HepG2 (cell line): ENCODE measurements around the gene TRIO. TPM values are rescaled to one million over a fixed set of nuclear protein-coding genes. Genes with fewer than 3 reads are reported as not detected.

Experiments
- ATAC-seq: fragments of 200-7000 bp; cut with Tn5 transposase; 3 replicates; pipeline ENCODE4 v1.9.1; 2020; ENCODE audit warnings: mild to moderate bottlenecking, moderate library complexity
- BruUV-seq: library from RNA; stranded (reverse); fragments of 400-500 nt; replicated peaks from 2 replicates; lab custom pipeline; 2021; lab: Mats Ljungman, UMichigan
- CTCF ChIA-PET: fragments of 300-600 bp; formaldehyde crosslinking; extraction: SDS; loops from one replicate; lab custom pipeline; 2021; ENCODE audit warnings: low total read pairs, inconsistent platforms, low intra/inter-chr PET ratio; lab: Yijun Ruan, JAX
- POLR2A ChIA-PET: fragments of 350-600 bp; sonication (Branson Sonifier 250); formaldehyde crosslinking; loops from one replicate; lab custom pipeline; 2020; ENCODE audit warnings: antibody characterized with exemption, inconsistent platforms; lab: Yijun Ruan, JAX
- DNase-seq: peaks from one replicate; pipeline ENCODE4 v3.0.0-alpha.2; 2015; ENCODE audit warnings: low spot score
- FAIRE-seq: peaks from 3 replicates; lab custom pipeline; 2011; peaks lifted over from hg19 to GRCh38; lab: Jason Lieb, UNC
- H2AFZ ChIP-seq: one replicate; pipeline ENCODE4 v1.6.1; 2011; ENCODE audit warnings: low read length, inconsistent platforms
- H3K27ac ChIP-seq: fragments of 300-600 bp; 3 replicates; pipeline ENCODE4 v1.8.0; 2011; ENCODE audit warnings: mixed run types, mild to moderate bottlenecking, mixed read lengths, low read length, inconsistent platforms; ENCODE audit not compliant: insufficient read depth; ENCODE audit errors: extremely low read length
- H3K27me3 ChIP-seq, 2 experiments: fragments of 200-600 bp in 1 of 2; 2 replicates in 1 of 2; 3 replicates in 1 of 2; pipeline versions ENCODE4 v1.6.0 to v1.8.0; 2011; ENCODE audit warnings: low read length in 2 of 2, mild to moderate bottlenecking in 2 of 2, moderate library complexity in 2 of 2, inconsistent platforms in 1 of 2; ENCODE audit not compliant: insufficient read depth in 2 of 2, control insufficient read depth in 1 of 2
- H3K36me3 ChIP-seq, 2 experiments: fragments of 200-600 bp in 1 of 2; replicated peaks in 1 of 2; 2 replicates in 1 of 2; 3 replicates in 1 of 2; pipeline versions ENCODE4 v1.5.1 to v1.8.0; 2011; ENCODE audit warnings: low read length in 2 of 2, inconsistent platforms in 1 of 2; ENCODE audit not compliant: insufficient read depth in 2 of 2, control insufficient read depth in 1 of 2
- H3K4me1 ChIP-seq: 2 replicates; pipeline ENCODE4 v1.5.1; 2012; ENCODE audit warnings: low read length, inconsistent platforms; ENCODE audit not compliant: insufficient read depth
- H3K4me2 ChIP-seq: 2 replicates; pipeline ENCODE4 v1.6.0; 2011; ENCODE audit warnings: low read depth, low read length, inconsistent platforms
- H3K4me3 ChIP-seq, 3 experiments: fragments of 200-600 bp in 1 of 3; sonication (generic), shearing (Covaris generic) in 1 of 3; replicated peaks in 1 of 3; 2 replicates each; pipeline ENCODE4 v1.5.1; 2011 to 2016; ENCODE audit warnings: low read length in 3 of 3, inconsistent platforms in 2 of 3, low read depth in 2 of 3, mild to moderate bottlenecking in 2 of 3, control low read depth in 1 of 3, mixed read lengths in 1 of 3; ENCODE audit not compliant: insufficient read depth in 1 of 3
- H3K79me2 ChIP-seq: one replicate; pipeline ENCODE4 v1.6.1; 2011; ENCODE audit warnings: low read length, inconsistent platforms; ENCODE audit not compliant: insufficient read depth
- H3K9ac ChIP-seq: 2 replicates; pipeline ENCODE4 v1.6.0; 2011; ENCODE audit warnings: mild to moderate bottlenecking, low read depth, low read length, inconsistent platforms; ENCODE audit not compliant: insufficient read depth
- H3K9me3 ChIP-seq: 2 replicates; pipeline ENCODE4 v1.5.1; 2012; ENCODE audit warnings: mild to moderate bottlenecking, low read length
- H4K20me1 ChIP-seq: 2 replicates; pipeline ENCODE4 v1.6.0; 2011; ENCODE audit warnings: inconsistent platforms, mild to moderate bottlenecking, low read length, moderate library complexity; ENCODE audit not compliant: insufficient read depth
- CBFB ChIP-seq: sonication (generic); formaldehyde crosslinking; IDR thresholded peaks from 2 replicates; pipeline ENCODE4 v1.4.0; 2020; ENCODE audit warnings: missing genetic modification reagents
- KAT8 ChIP-seq: IDR thresholded peaks from 2 replicates; pipeline ENCODE4 v1.6.1; 2016; ENCODE audit warnings: missing genetic modification reagents, missing compliant biosample characterization
- RAD51 ChIP-seq: fragments of 450-650 bp; IDR thresholded peaks from 2 replicates; pipeline ENCODE4 v1.6.1; 2016; ENCODE audit warnings: borderline replicate concordance
- RFXANK ChIP-seq: IDR thresholded peaks from 2 replicates; pipeline ENCODE4 v1.6.1; 2016
- ZNF3 ChIP-seq: IDR thresholded peaks from 2 replicates; pipeline ENCODE4 v1.7.0; 2017; ENCODE audit warnings: inconsistent platforms
- ZNF550 ChIP-seq: sonication (generic); formaldehyde crosslinking; IDR thresholded peaks from 2 replicates; pipeline ENCODE4 v1.4.0; 2020; ENCODE audit warnings: mild to moderate bottlenecking, missing genetic modification reagents, borderline replicate concordance
- ZNF749 ChIP-seq: sonication (generic); formaldehyde crosslinking; IDR thresholded peaks from 2 replicates; pipeline ENCODE4 v1.8.0; 2022; ENCODE audit warnings: mild to moderate bottlenecking, missing genetic modification reagents, moderate library complexity, borderline replicate concordance
- WGBS: methylation state at CpG from one replicate; pipeline ENCODE4 v1.1.6; 2017; ENCODE audit warnings: low lambda C conversion rate; 5-methylcytosine and 5-hydroxymethylcytosine counted together
- in situ Hi-C: cut with HindIII; loops from 2 replicates; pipeline ENCODE4 v1.10.0; 2017; ENCODE audit warnings: low pct_unique_long_range_greater_than_20kb; ENCODE audit not compliant: extremely low pct_ligation_motif_present
- intact Hi-C: fragments of 100-400 bp; cut with micrococcal nuclease; formaldehyde crosslinking; loops from one replicate; pipeline ENCODE4 v1.10.0; 2022; ENCODE audit not compliant: unreplicated experiment
- polyA plus RNA-seq, 8 experiments: library from polyadenylated mRNA; depleted of rRNA in 3 of 8; stranded (reverse) in 7 of 8; unstranded in 1 of 8; fragments of >200 nt; fragmentation: Illumina TruSeq in 4 of 8; extraction: Trizol in 4 of 8; gene quantifications; 2 replicates each; pipeline versions ENCODE4 v1.2.1 to v1.2.3, GENCODE V29; 2011 to 2016; ENCODE audit warnings: low read depth in 4 of 8, missing spikeins in 1 of 8, mixed read lengths in 1 of 8; ENCODE audit not compliant: insufficient read depth in 1 of 8
- total RNA-seq, 5 experiments: library from RNA; depleted of rRNA; stranded (reverse); fragments of >200 nt; fragmentation: Illumina TruSeq; extraction: Trizol; gene quantifications; 2 replicates each; pipeline ENCODE4 v1.2.3, GENCODE V29; 2016; ENCODE audit warnings: low read depth in 1 of 5
- TF ChIP-seq, protein P1 (sequence below): sonication (generic); formaldehyde crosslinking; IDR thresholded peaks from 2 replicates; pipeline ENCODE4 v1.5.0; 2020; ENCODE audit warnings: missing genetic modification reagents
- TF ChIP-seq, protein P2 (sequence below), 2 experiments: sonication (generic) in 1 of 2; formaldehyde crosslinking in 1 of 2; IDR thresholded peaks; 2 replicates each; pipeline versions ENCODE4 v1.4.0 to v1.6.1; 2018 to 2020; ENCODE audit warnings: missing genetic modification reagents in 2 of 2, borderline replicate concordance in 1 of 2, low read depth in 1 of 2, mild to moderate bottlenecking in 1 of 2, missing biosample characterization in 1 of 2
- TF ChIP-seq, protein P3 (sequence below): conservative IDR thresholded peaks from 2 replicates; pipeline ENCODE4 v1.6.1; 2018; ENCODE audit warnings: missing genetic modification reagents
- TF ChIP-seq, protein P4 (sequence below): sonication (generic); formaldehyde crosslinking; IDR thresholded peaks from 2 replicates; pipeline ENCODE4 v1.8.0; 2022; ENCODE audit warnings: mild to moderate bottlenecking, missing genetic modification reagents, moderate library complexity

The TRIO gene
- total and polyA plus RNA-seq, 2 of the 13 experiments (the other 11 are each of a cell fraction or from before 2014, with no cell fraction given): 45.2 to 45.9 TPM

DNA sequence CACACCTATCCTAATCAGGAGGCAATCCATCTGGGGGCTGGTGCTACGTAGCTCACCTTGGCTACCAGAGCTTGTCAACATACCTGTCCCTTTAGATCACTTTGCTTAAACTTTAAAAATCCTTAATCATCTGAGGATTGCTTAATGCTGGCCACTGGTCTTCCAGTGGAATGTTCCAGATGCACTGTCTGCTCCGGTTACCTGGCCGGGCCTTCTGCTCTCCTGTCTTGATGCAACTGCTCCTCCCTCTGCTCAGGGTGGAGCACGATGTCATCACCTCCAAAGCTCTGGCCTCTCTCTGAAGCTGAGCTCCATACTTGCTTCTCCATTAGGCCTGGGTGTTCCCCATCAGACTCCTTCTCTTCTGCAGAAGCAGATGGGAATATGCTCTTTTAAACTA, 331.9 kb downstream of the TRIO start:
- Histone ChIP-seq H3K9ac (no peak overlapping the region), H3K4me1 (no peaks in the 10 kb centered on the region)
- ChIA-PET CTCF (no interaction called here), POLR2A (no interaction called here)
- WGBS: 97% methylated on average over 4 of the region's 4 CpGs
- no TSS peak for BruUV-seq
- ATAC-seq: no peak
- TF ChIP-seq, protein P1, sequence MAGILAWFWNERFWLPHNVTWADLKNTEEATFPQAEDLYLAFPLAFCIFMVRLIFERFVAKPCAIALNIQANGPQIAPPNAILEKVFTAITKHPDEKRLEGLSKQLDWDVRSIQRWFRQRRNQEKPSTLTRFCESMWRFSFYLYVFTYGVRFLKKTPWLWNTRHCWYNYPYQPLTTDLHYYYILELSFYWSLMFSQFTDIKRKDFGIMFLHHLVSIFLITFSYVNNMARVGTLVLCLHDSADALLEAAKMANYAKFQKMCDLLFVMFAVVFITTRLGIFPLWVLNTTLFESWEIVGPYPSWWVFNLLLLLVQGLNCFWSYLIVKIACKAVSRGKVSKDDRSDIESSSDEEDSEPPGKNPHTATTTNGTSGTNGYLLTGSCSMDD (CRISPR knock-in tag): no peak
- no peak for TF ChIP-seq ZNF550
- no peak for TF ChIP-seq RAD51
- no peak for TF ChIP-seq CBFB (CRISPR knock-in tag)
- TF ChIP-seq, protein P2, sequence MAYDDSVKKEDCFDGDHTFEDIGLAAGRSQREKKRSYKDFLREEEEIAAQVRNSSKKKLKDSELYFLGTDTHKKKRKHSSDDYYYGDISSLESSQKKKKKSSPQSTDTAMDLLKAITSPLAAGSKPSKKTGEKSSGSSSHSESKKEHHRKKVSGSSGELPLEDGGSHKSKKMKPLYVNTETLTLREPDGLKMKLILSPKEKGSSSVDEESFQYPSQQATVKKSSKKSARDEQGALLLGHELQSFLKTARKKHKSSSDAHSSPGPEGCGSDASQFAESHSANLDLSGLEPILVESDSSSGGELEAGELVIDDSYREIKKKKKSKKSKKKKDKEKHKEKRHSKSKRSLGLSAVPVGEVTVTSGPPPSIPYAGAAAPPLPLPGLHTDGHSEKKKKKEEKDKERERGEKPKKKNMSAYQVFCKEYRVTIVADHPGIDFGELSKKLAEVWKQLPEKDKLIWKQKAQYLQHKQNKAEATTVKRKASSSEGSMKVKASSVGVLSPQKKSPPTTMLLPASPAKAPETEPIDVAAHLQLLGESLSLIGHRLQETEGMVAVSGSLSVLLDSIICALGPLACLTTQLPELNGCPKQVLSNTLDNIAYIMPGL (CRISPR knock-in tag; IDR thresholded peaks at IDR 0.05; ENCODE audit: borderline replicate concordance in 1 of 2, low read depth in 1 of 2): no peak
- TF ChIP-seq, protein P3, sequence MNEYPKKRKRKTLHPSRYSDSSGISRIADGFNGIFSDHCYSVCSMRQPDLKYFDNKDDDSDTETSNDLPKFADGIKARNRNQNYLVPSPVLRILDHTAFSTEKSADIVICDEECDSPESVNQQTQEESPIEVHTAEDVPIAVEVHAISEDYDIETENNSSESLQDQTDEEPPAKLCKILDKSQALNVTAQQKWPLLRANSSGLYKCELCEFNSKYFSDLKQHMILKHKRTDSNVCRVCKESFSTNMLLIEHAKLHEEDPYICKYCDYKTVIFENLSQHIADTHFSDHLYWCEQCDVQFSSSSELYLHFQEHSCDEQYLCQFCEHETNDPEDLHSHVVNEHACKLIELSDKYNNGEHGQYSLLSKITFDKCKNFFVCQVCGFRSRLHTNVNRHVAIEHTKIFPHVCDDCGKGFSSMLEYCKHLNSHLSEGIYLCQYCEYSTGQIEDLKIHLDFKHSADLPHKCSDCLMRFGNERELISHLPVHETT (CRISPR knock-in tag): no peak
- TF ChIP-seq, protein P4, sequence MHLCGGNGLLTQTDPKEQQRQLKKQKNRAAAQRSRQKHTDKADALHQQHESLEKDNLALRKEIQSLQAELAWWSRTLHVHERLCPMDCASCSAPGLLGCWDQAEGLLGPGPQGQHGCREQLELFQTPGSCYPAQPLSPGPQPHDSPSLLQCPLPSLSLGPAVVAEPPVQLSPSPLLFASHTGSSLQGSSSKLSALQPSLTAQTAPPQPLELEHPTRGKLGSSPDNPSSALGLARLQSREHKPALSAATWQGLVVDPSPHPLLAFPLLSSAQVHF (CRISPR knock-in tag): no peak
- TF ChIP-seq ZNF3 (CRISPR knock-in tag): no peak
- TF ChIP-seq KAT8 (CRISPR knock-in tag): no peak
- TF ChIP-seq ZNF749 (CRISPR knock-in tag): no peak
- no peak for TF ChIP-seq RFXANK (CRISPR knock-in tag)
- TF ChIP-seq, all 625 proteins: peak for 0
- FAIRE-seq (no peak), DNase-seq (no peak)
- H3K27ac ChIP-seq: no peak overlapping the region
- intact Hi-C loops (no loop called here), in situ Hi-C loops (no loop called here)
- H3K4me3 ChIP-seq: no peak overlapping the region
- peaks cover 6 to 58% of the 10 kb centered on the region in 2 experiments for H3K36me3 ChIP-seq
- H3K27me3 ChIP-seq: no peaks in the 10 kb centered on the region
- no peaks in the 10 kb centered on the region for H3K79me2 ChIP-seq
- H4K20me1 ChIP-seq: no peaks in the 10 kb centered on the region
- H3K4me2 ChIP-seq: no peak overlapping the region
- no peak overlapping the region for H2AFZ ChIP-seq
- H3K9me3 ChIP-seq: no peaks in the 10 kb centered on the region
